NOMO-1 (cell line): Measurements from ENCODE around the gene SAAL1.
A peak's percentile ranks its signal among the peaks of the same experiment; 100 is the strongest.

ENCODE experiments used
- DNase-seq, 2 experiments: peaks; one replicate each; lab custom pipeline; 2025; ENCODE audit not compliant: unreplicated experiment in 2 of 2; lab: John Stamatoyannopoulos, UW

SAAL1 gene

GRCh38 chr11:18088966-18089365 lies 16.9 kb downstream of the SAAL1 start:
- DNase-seq = peak; percentile 12 to 90

GRCh38 chr11:18088366-18088765 lies 17.5 kb downstream of the SAAL1 start:
- no peak for DNase-seq

- DNase-seq = no peak
These were observed 24.3 kb downstream of the SAAL1 start for GRCh38 chr11:18081551-18081950.

- no peak for DNase-seq
These were observed 25.4 kb downstream of the SAAL1 start for GRCh38 chr11:18080451-18080850.

- no peak for DNase-seq
These were observed 27.0 kb downstream of the SAAL1 start for GRCh38 chr11:18078909-18079308.

- no peak for DNase-seq
These were observed 30.4 kb downstream of the SAAL1 start for GRCh38 chr11:18075444-18075843.

- no peak for DNase-seq
These were observed 34.7 kb downstream of the SAAL1 start for GRCh38 chr11:18071098-18071705.

- DNase-seq = no peak
These were observed 38.5 kb downstream of the SAAL1 start for GRCh38 chr11:18067372-18067771.

- no peak for DNase-seq
These were observed 39.3 kb downstream of the SAAL1 start for GRCh38 chr11:18066626-18067025.

GRCh38 chr11:18065572-18065971 lies 40.3 kb downstream of the SAAL1 start:
- no peak for DNase-seq

GRCh38 chr11:18064450-18065054 lies 41.3 kb downstream of the SAAL1 start:
- DNase-seq = no peak

GRCh38 chr11:18063862-18064434 lies 41.9 kb downstream of the SAAL1 start:
- no peak for DNase-seq

GRCh38 chr11:18063125-18063524 lies 42.8 kb downstream of the SAAL1 start:
- DNase-seq = no peak

- no peak for DNase-seq
These were observed 44.5 kb downstream of the SAAL1 start for GRCh38 chr11:18061351-18061750.

GRCh38 chr11:18056561-18057181 lies 49.2 kb downstream of the SAAL1 start:
- peak in 1 of 2 experiments; percentile 18 for DNase-seq

GRCh38 chr11:18054511-18055103 lies 51.3 kb downstream of the SAAL1 start:
- no peak for DNase-seq

- peak; percentile 3 to 65 for DNase-seq
These were observed 55.0 kb downstream of the SAAL1 start for GRCh38 chr11:18050848-18051247.

- DNase-seq = no peak
These were observed 59.6 kb downstream of the SAAL1 start, which contains the start of gene TPH1 for GRCh38 chr11:18046116-18046777. TPH1 (minus strand) TSS chr11:18046269; CDS start chr11:18040762, 5,507 bp downstream.

- no peak for DNase-seq
These were observed 69.4 kb downstream of the SAAL1 start for GRCh38 chr11:18036456-18036855.
